Measurements from ENCODE around the gene NCEH1.
"Not testable (repeated sequence)": the region's sequence is repeated elsewhere in the genome, so short reads cannot be mapped to it uniquely, and the experiment has no call there.

The NCEH1 gene

DNA sequence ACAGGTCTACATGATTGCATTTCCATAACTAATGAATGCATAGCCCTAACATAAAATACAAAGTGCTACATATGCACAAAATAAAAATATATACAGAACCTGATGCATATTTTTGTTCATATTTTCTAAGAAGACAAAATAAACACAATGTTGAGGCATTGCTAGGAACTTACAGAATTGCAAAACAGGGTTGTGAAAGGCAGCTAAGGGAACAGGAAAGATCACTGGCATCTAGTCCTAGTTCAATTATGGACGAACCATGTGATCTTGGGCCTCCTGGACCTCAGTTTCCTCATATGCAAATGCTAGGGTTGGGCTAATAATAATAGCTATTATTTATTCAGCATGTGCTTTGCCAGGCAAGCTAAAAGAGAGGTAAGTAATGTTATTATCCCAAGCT, 15.5 kb upstream of the NCEH1 start:
- Histone ChIP-seq H3K36me3 (ENCODE audit: control insufficient read depth, low read depth, low read length) (no peaks in the 10 kb centered on the region), H3K9ac (ENCODE audit: low read length) (no peak overlapping the region), H3K27ac (ENCODE audit: low read length) (no peak overlapping the region), H3K4me1 (ENCODE audit: control insufficient read depth, low read depth, low read length) (no peaks in the 10 kb centered on the region), H3K9me3 (ENCODE audit: control insufficient read depth, low read depth, low read length) (no peaks in the 10 kb centered on the region), H3K27me3 (ENCODE audit: control insufficient read depth, insufficient read depth, low read length) (no peaks in the 10 kb centered on the region), H3K4me3 (ENCODE audit: low read length) (no peak overlapping the region)

DNA sequence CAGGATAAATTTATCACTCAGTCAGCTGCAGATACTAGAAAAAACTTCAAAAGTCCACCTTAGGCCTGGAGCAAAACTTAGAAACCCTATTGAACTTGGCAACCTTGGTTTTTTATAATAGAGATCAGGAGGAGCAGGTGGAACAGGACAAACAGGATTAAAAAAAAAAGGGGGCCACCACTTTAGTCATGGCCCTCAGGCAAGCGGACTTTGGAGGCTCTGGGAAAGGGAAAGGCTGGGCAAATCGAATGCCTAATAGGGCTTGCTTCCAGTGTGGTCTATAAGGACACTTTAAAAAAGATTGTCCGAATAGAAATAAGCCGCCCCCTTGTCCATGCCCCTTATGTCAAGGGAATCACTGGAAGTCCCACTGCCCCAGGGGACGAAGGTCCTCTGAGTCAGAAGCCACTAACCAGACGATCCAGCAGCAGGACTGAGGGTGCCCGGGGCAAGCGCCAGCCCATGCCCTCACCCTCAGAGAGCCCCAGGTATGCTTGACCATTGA, 11.7 kb upstream of the NCEH1 start:
- not testable (repeated sequence) for H3K36me3 ChIP-seq (ENCODE audit: control insufficient read depth, low read depth, low read length); H3K9me3 ChIP-seq (ENCODE audit: control insufficient read depth, low read depth, low read length); H3K27me3 ChIP-seq (ENCODE audit: control insufficient read depth, insufficient read depth, low read length); H3K4me1 ChIP-seq (ENCODE audit: control insufficient read depth, low read depth, low read length); H3K4me3 ChIP-seq (ENCODE audit: low read length); H3K27ac ChIP-seq (ENCODE audit: low read length); H3K9ac ChIP-seq (ENCODE audit: low read length)

GRCh38 chr3:172717493-172718088, 6.7 kb upstream of the NCEH1 start:
- no peak overlapping the region for H3K9ac ChIP-seq (ENCODE audit: low read length)
- H3K36me3 ChIP-seq (ENCODE audit: control insufficient read depth, low read depth, low read length), result no peaks in the 10 kb centered on the region
- H3K27me3 ChIP-seq (ENCODE audit: control insufficient read depth, insufficient read depth, low read length), result no peaks in the 10 kb centered on the region
- no peaks in the 10 kb centered on the region for H3K4me1 ChIP-seq (ENCODE audit: control insufficient read depth, low read depth, low read length)
- peaks cover 8% of the 10 kb centered on the region for H3K9me3 ChIP-seq (ENCODE audit: control insufficient read depth, low read depth, low read length)
- no peak overlapping the region for H3K4me3 ChIP-seq (ENCODE audit: low read length)
- no peak overlapping the region for H3K27ac ChIP-seq (ENCODE audit: low read length)

- H3K4me3 ChIP-seq (ENCODE audit: low read length), result no peak overlapping the region
- H3K27ac ChIP-seq (ENCODE audit: low read length), result no peak overlapping the region
- H3K4me1 ChIP-seq (ENCODE audit: control insufficient read depth, low read depth, low read length), result no peaks in the 10 kb centered on the region
- H3K36me3 ChIP-seq (ENCODE audit: control insufficient read depth, low read depth, low read length), result no peaks in the 10 kb centered on the region
- H3K9me3 ChIP-seq (ENCODE audit: control insufficient read depth, low read depth, low read length), result peaks cover 8% of the 10 kb centered on the region
- no peaks in the 10 kb centered on the region for H3K27me3 ChIP-seq (ENCODE audit: control insufficient read depth, insufficient read depth, low read length)
- no peak overlapping the region for H3K9ac ChIP-seq (ENCODE audit: low read length)
Measured at GRCh38 chr3:172716476-172716875, 5.6 kb upstream of the NCEH1 start.

GRCh38 chr3:172713316-172713715, 2.4 kb upstream of the NCEH1 start:
- Histone ChIP-seq H3K36me3 (ENCODE audit: control insufficient read depth, low read depth, low read length) (no peaks in the 10 kb centered on the region), H3K4me3 (ENCODE audit: low read length) (no peak overlapping the region), H3K4me1 (ENCODE audit: control insufficient read depth, low read depth, low read length) (peaks cover 8% of the 10 kb centered on the region), H3K9ac (ENCODE audit: low read length) (no peak overlapping the region), H3K27ac (ENCODE audit: low read length) (no peak overlapping the region), H3K9me3 (ENCODE audit: control insufficient read depth, low read depth, low read length) (no peaks in the 10 kb centered on the region), H3K27me3 (ENCODE audit: control insufficient read depth, insufficient read depth, low read length) (peaks cover 15% of the 10 kb centered on the region)

GRCh38 chr3:172711454-172711795, 558 bp upstream of the NCEH1 start:
- Histone ChIP-seq H3K27me3 (ENCODE audit: control insufficient read depth, insufficient read depth, low read length) (peaks cover 15% of the 10 kb centered on the region), H3K9me3 (ENCODE audit: control insufficient read depth, low read depth, low read length) (no peaks in the 10 kb centered on the region), H3K4me1 (ENCODE audit: control insufficient read depth, low read depth, low read length) (peaks cover 8% of the 10 kb centered on the region), H3K9ac (ENCODE audit: low read length) (no peak overlapping the region), H3K4me3 (ENCODE audit: low read length) (peak overlapping the region; percentile 87), H3K27ac (ENCODE audit: low read length) (no peak overlapping the region), H3K36me3 (ENCODE audit: control insufficient read depth, low read depth, low read length) (no peaks in the 10 kb centered on the region)

DNA sequence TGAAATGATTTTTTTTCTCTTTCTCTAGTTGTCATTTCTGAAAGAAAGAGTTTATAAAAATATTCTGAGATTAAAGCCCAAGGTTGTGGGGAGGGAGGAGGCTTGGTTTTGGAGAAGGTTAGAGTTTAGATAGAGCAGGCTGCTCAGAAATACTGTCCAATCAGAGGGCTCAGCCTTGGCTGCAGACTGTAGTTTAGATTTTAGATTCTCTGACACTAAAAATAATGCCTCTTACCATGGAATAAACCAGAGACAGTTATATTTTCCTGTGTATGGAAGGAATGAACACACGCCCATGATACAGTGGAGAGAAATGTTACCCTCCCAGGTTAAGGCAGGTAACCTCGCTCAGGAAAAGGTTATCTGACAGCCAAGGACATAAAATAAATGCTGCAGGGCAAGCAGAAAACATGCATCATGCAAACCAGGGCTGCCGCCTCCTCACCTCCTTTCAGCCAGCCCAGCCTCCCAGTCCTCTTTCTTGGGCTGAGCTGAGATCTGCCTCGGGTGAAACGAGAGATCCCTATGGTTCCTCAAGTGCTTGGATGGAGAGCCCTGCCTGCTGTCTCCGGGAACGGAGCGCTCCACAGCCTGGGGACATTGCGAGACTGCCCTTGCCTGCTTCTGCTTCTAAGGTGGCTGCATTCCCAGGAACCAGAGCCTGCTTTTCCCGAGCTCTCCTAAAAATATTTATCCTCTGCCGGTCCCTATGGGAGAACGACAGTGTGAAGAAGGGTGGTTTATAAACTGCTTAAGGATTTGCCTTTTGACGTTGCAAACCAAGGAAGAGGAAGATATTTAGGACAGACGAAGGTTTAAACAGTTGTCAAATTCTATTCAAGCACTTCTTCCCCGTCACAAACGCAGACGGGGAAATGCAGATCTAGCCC, 848 bp downstream of the NCEH1 start:
- H3K4me3 ChIP-seq (ENCODE audit: low read length), result peak overlapping the region; percentile 87
- H3K4me1 ChIP-seq (ENCODE audit: control insufficient read depth, low read depth, low read length), result peaks cover 8% of the 10 kb centered on the region
- peak overlapping the region; percentile 56 for H3K9ac ChIP-seq (ENCODE audit: low read length)
- no peaks in the 10 kb centered on the region for H3K9me3 ChIP-seq (ENCODE audit: control insufficient read depth, low read depth, low read length)
- no peak overlapping the region for H3K27ac ChIP-seq (ENCODE audit: low read length)
- peaks cover 15% of the 10 kb centered on the region for H3K27me3 ChIP-seq (ENCODE audit: control insufficient read depth, insufficient read depth, low read length)
- no peaks in the 10 kb centered on the region for H3K36me3 ChIP-seq (ENCODE audit: control insufficient read depth, low read depth, low read length)

DNA sequence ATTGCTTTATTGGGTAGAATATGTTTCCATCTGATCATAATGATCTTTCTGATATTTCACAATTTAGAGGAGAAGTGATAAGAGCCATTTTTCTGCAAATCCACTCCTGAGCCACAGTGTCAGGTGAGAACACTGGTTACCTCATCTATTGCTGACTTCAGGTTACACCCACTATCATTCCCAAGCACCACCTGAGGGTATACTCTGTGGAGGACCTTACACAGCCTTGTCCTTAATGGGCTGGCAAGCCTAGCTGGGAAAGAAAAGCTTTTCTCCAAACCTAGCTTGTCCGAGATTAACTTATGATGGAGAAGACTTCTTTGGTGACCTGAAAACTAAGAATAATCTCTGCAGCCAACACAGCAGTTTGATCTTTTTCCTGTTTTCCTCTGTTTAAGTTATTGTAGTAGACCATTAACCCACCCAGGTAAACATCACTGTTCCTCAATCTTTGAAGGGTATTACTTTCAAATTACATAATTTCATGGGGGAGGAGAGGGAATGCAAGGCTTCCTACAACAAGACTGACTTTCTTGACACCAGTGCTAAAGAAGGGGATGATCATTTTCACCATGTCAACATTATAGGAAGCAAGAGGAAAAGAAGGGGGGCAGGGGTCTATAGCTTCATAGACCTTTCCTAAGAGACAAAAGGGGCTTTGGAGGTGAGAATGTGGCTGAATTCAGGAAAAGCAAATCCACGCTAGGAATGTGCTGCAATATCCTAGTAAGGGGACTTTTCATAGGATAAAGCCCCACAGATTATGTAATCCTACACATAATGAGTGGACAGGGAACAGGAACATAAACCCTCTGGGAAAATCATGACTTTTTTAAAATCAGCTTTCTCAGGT, 1.7 kb downstream of the NCEH1 start:
- Histone ChIP-seq H3K27ac (ENCODE audit: low read length) (no peak overlapping the region), H3K27me3 (ENCODE audit: control insufficient read depth, insufficient read depth, low read length) (peaks cover 15% of the 10 kb centered on the region), H3K4me3 (ENCODE audit: low read length) (peak overlapping the region; percentile 87), H3K36me3 (ENCODE audit: control insufficient read depth, low read depth, low read length) (no peaks in the 10 kb centered on the region), H3K9me3 (ENCODE audit: control insufficient read depth, low read depth, low read length) (no peaks in the 10 kb centered on the region), H3K9ac (ENCODE audit: low read length) (no peak overlapping the region), H3K4me1 (ENCODE audit: control insufficient read depth, low read depth, low read length) (peaks cover 8% of the 10 kb centered on the region)

DNA sequence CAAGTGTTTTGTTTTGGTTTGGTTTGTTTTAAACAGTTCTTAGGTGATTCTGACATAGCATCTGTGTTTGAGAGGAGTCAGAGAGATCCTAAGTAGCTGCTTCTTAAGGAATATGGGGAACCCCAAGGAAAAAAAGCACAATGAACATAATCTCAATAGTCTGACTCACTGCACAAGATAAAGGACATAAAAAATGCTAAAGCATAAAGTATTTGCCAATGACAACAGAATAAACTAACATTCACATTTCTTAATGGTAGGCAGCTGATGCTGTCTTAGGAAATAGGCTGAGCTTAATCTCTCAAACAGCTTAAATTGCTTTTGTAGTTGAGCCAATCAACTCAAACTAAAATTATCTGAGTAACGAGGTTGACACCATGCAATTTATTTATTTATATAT, 2.9 kb downstream of the NCEH1 start:
- H3K27ac ChIP-seq (ENCODE audit: low read length), result no peak overlapping the region
- H3K27me3 ChIP-seq (ENCODE audit: control insufficient read depth, insufficient read depth, low read length), result peaks cover 15% of the 10 kb centered on the region
- H3K4me3 ChIP-seq (ENCODE audit: low read length), result no peak overlapping the region
- H3K4me1 ChIP-seq (ENCODE audit: control insufficient read depth, low read depth, low read length), result peaks cover 8% of the 10 kb centered on the region
- no peak overlapping the region for H3K9ac ChIP-seq (ENCODE audit: low read length)
- H3K9me3 ChIP-seq (ENCODE audit: control insufficient read depth, low read depth, low read length), result no peaks in the 10 kb centered on the region
- H3K36me3 ChIP-seq (ENCODE audit: control insufficient read depth, low read depth, low read length), result no peaks in the 10 kb centered on the region

- H3K36me3 ChIP-seq (ENCODE audit: control insufficient read depth, low read depth, low read length), result no peaks in the 10 kb centered on the region
- H3K4me1 ChIP-seq (ENCODE audit: control insufficient read depth, low read depth, low read length), result peaks cover 8% of the 10 kb centered on the region
- no peak overlapping the region for H3K4me3 ChIP-seq (ENCODE audit: low read length)
- H3K27ac ChIP-seq (ENCODE audit: low read length), result no peak overlapping the region
- no peak overlapping the region for H3K9ac ChIP-seq (ENCODE audit: low read length)
- no peaks in the 10 kb centered on the region for H3K9me3 ChIP-seq (ENCODE audit: control insufficient read depth, low read depth, low read length)
- H3K27me3 ChIP-seq (ENCODE audit: control insufficient read depth, insufficient read depth, low read length), result peaks cover 15% of the 10 kb centered on the region
Measured at GRCh38 chr3:172707030-172707429, 3.8 kb downstream of the NCEH1 start.

DNA sequence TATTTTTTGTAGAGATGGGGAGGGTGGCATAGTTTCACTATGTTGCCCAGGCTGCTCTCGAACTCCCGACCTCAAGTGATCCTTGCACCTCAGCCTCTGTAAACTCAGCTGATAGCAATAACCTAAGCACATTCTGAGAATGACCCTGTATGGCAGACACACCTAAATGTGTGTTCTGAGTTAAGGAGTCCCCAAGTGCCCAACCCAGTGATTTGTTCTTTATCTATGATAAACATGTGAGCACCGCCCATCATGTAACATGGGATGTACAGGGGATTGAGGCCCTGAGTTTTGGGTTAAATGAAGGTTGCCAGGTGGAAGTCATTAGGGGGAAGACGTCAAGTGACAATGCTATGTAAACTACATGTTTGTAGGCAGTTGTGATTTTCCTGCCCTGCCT, 5.7 kb downstream of the NCEH1 start:
- Histone ChIP-seq H3K4me3 (ENCODE audit: low read length) (no peak overlapping the region), H3K27me3 (ENCODE audit: control insufficient read depth, insufficient read depth, low read length) (peaks cover 12% of the 10 kb centered on the region), H3K27ac (ENCODE audit: low read length) (no peak overlapping the region), H3K9ac (ENCODE audit: low read length) (no peak overlapping the region), H3K4me1 (ENCODE audit: control insufficient read depth, low read depth, low read length) (peaks cover 5% of the 10 kb centered on the region), H3K36me3 (ENCODE audit: control insufficient read depth, low read depth, low read length) (no peaks in the 10 kb centered on the region), H3K9me3 (ENCODE audit: control insufficient read depth, low read depth, low read length) (no peaks in the 10 kb centered on the region)
